HS-5 (cell line): ENCODE measurements around the gene ARID5B.
"Not testable (repeated sequence)": the region's sequence is repeated elsewhere in the genome, so short reads cannot be mapped to it uniquely, and the experiment has no call there.

Source experiments
- DNase-seq: peaks from one replicate; pipeline ENCODE4 v3.0.0-alpha.2; 2012; ENCODE audit warnings: low read depth

Gene ARID5B

DNA sequence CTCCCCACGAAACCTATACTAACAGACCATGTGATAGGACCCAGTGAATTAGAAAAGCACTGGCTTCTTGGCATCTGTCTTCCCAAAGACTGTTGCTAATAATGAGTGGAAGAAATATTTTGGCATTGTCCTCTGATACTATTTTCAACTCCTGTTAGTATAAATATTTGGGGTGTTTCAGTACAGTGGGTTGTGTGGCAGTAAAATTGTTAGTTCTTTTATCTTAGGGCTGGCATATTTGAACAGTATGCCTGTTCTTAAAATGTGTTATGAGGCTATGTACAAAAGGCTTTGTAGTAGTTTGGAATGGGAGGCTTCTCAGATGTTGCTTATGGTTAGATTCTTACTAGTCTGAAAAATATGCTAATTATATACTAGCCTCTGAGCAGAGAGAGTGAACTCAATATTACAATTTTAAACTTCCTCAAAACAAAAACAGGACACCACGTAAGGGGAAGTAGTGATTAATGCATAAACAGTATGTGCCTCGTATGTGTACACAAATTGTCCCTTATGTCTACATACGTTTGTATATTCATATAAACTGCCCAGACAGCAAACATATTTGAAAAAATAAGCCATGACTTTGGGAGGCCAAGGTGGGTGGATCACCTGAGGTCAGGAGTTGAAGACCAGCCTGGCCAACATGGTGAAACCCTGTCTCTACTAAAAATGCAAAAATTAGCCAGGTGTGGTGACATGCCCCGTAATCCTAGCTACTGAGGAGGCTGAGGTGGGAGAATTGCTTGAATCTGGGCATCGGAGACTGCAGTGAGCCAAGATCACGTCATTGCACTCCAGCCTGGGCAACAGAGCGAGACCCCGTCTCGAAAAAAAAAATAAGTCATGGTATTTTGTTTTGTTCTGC lies 115.4 kb downstream of the ARID5B start:
- no peak for DNase-seq

DNA sequence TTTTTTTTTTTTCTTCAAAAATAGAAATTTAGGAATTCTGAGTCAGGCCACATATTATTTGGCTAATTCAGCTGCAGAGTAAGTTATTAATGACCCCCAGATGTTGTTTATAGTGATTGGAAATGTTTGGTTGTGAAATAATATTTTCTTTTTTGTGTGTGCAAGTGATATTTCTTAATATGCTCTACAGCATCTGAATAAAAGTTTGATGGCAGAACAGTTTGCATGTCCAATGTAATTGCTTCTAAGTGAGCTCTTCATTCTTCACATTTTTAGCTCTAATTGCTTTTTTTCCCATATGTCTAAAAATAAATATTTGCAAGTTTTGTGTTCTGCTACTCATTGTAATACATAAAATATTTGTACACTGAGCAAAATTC lies 116.0 kb downstream of the ARID5B start:
- DNase-seq, result no peak

DNA sequence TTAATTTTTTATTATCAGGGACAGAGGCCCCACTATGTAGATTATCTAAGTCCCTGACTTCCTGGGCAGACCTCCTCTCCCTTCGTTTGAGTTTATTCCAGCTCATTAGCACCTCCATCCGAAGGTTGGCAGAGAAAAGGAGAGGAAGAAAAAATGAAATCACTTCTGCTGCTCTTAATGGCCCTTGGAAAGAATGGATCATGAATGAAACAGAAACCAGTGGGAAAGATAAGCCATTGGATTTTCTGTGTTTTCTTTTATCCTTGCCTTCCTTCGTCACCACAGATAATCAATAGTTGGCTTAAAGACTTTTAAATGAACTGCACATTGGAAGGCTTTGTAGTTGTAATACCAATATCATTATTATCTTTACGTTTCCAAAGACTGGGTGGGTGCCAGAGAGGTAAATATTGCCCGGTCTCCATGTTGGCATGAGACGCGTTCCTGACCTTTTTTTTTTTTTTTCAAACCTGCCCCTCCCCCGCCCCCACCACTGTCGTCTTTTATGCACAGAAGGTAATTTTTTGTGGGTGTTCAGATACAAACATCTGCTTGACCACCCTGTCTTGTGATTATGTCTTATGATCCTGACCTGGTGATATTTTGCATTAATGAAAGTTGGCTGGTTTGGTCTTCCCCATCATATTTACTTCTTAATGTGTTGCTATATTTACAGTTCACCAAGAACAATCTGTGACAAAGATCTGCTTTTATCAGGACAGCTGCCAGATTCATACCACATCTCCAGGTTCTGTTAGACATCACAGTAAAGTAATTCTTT lies 116.8 kb downstream of the ARID5B start:
- DNase-seq, result no peak

DNA sequence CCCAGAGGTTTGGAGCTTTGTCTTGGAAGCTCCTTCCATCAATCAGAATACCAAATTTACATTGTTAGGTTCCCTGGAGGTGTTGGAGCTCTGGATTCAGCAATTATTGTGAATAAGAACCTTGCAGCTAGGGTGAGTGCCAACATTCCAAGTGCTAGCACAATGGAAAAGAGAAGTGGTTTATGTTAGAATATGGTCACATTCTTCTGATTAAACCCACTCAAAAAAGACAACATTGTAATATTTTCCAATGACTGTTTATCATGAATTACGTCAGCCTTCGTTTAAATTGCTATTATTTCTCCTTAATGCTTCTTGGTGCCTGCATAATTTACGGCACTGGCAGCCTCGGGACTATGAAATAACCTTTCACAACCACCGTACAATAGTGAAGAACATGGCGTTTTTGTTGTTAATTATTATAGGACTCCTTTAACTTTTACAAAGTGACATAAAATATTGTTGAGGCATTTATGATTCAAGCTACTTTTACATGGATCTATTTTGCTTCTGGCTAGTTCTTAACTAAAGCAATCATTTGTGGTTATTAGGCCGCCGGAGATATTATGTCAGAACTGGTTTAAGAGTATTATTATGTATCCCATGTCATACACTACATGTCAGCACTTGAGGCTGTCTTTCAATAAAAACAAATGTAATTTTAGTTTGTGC lies 117.7 kb downstream of the ARID5B start:
- no peak for DNase-seq

DNA sequence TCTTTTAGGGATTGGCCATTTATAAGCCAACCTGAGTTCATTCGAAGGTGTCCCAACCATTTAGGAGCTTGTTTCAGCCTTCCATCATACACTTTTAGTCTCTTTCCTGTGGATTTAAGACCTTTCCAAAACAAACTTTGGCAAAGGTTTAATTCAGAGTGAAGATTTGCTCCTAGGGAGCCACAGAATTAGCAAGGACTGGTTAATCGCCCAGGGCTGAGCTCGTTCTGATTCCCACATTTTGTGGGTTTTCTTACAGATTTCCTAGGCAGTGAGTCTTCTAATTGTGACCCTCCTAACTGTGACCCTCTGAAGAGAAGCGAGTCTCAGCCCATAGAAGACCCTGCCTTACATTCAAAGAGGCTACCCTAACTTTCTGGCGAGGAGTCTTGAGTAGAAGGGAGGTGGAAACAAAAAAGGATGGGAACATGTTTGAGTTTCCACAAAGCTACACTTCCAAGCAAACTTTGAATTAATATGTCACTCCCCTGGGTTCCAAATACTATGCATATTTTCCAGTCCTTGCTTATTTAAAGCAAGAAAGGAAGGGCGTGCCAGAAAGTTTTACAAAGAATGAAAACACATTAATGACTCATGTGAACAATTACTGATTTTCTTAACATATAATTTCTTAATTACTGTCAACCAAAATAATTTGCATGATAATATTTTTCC lies 118.3 kb downstream of the ARID5B start:
- DNase-seq, result no peak

DNA sequence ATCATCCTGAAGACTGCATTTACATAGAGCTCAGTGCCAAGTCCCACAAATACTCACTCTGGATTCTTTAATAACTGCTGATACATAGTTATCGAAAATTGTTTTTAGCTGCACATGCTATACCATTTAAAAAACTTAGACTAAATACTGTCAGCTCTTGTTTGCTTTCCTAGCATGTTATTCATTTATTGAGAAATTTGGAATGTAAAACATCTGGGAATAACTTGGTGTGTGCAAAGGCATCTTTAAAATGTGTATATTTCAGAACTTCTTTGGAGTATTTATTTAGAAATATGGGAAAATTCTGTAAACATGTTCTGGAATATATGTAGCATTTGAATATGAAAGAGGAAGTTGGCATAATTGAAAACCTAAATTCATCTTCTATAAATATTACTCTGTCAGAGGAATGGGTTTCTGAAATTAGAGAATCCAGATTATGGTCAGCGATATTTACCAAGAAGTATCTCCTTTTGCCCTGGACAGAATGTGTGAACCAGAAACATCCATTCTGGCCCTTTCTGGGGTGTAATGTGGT lies 119.7 kb downstream of the ARID5B start:
- DNase-seq, result no peak

DNA sequence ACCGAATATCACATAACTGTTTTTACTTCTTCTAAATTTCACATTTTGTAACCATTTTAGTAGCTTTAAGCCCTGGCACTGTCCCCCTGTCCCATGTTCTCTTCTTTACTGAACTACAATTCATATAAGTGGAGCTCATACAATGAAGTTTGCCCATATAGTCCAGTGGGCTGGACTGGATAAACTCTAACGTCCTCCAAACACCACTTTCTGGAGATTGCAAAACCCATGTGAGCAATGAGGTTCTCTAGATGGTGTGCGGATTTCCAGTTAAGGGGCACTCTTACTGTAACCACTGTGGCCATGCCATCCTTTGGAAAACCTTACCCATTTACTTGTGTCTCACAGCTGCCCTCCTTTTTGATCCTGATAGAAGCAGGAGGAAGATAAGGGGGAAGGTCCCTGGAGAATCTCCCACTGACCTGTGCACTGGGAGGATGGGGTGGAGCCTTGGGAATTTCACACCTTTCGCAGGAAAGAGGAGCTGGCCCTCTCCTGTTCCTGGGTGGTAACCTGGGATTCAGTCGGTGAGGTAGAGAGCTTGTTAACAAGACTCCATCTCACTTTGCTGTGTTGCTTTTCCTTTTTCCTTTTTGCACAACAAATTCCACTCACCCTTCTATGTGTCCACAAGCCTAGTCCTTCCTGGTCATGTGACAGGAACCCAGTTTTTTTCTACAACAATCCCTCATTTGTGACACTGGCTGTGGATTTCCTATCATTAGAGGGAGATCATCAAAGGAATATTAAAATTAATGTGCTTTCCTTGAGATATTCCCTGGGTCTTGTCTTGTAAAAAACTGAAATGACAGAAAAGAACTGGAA lies 120.7 kb downstream of the ARID5B start:
- no peak for DNase-seq

DNA sequence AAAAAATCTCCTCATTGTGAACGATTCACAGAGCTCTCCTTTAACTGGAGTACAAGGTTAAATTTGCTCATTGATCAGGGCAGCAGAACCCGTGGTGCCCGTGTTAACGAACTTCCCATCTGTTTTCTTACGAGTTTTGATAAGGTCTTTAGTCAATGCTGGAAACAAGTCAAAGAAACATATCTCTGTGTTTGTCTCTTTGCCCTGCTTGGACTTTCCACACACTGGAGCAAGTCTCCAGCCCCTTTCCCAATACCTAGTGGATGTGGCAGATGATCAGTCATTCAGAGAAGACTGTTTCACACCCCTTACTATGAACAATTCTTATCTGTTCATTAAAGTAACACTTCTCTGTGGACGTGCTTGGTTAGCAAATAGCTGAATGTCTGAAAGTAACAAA lies 121.3 kb downstream of the ARID5B start:
- no peak for DNase-seq

DNA sequence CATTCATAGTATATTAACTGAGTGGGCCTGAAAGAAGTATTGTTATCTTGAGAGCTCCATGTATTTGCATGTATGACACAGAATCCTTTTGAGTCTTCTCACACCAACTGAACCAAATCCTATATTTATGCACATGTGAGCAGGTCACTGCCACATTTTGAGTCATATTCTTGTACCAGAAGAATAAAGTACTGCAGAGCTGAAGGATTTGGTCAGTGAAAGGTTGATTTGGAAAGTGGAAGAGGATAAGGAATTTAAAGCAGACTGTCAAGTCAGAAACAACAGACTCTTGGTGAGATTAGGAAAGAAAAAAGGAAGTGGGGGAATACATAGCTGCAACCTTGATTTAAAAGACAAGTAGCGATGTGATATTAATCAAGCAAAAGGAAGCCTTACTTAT lies 121.8 kb downstream of the ARID5B start:
- DNase-seq, result no peak

DNA sequence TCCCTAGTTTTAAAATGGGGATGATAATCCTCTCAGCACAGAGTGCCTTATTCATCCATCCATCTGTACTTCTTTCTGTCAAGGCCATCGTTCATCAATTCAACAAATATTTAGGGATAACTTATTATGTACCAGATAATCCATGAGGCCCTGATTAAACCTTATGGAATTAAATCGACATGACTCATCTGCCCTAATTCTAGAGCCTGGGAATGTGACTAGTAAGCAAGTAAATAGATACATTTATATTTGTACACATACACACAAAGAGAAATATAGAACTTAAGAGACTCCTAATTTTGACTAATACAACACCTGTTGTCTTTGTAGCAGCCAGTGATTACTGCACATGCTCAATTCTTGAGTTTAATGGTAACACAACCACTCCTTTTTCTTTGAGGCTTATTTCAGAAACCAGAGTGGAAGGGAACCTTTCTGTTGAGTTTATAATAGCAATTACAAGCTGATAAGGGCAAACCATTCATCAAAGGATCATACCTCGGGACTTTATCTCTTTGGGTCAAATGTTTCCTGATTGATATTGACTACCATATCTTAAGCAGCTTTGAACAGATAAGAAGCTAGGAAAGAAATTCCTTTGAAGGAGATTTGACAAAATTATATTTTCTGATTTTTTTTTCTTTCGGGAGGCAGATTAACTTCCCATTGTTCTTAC lies 122.7 kb downstream of the ARID5B start:
- DNase-seq, result no peak

DNA sequence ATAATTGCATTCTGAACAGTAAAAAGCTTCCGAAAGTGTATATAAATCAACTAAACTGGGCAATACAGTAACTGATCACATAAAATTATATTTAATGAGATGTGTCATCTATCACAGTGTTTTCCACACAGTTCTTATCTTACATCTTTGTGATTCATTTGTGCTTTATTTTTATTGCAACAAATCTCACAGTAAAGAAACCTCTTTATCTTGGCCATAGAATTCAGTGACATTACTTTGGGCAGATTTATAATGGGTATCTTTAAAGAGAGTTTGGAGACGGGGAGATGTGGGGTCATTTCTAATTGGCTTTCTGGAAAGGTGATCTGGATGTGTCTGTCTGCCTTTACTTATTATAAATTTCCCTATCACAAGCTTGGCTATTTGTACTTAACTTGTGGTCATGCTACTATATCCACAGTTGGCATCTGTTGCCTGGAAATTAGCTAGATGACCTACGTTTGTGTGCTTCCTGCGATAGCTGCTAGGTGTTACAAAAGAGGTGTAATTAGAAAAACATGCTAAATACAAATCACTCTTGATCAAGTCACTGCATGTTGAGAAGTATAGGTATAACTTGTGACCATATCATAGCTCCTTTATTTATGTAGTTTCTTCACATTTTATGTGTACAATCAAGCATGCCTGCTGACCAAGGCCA lies 123.8 kb downstream of the ARID5B start:
- DNase-seq, result no peak

DNA sequence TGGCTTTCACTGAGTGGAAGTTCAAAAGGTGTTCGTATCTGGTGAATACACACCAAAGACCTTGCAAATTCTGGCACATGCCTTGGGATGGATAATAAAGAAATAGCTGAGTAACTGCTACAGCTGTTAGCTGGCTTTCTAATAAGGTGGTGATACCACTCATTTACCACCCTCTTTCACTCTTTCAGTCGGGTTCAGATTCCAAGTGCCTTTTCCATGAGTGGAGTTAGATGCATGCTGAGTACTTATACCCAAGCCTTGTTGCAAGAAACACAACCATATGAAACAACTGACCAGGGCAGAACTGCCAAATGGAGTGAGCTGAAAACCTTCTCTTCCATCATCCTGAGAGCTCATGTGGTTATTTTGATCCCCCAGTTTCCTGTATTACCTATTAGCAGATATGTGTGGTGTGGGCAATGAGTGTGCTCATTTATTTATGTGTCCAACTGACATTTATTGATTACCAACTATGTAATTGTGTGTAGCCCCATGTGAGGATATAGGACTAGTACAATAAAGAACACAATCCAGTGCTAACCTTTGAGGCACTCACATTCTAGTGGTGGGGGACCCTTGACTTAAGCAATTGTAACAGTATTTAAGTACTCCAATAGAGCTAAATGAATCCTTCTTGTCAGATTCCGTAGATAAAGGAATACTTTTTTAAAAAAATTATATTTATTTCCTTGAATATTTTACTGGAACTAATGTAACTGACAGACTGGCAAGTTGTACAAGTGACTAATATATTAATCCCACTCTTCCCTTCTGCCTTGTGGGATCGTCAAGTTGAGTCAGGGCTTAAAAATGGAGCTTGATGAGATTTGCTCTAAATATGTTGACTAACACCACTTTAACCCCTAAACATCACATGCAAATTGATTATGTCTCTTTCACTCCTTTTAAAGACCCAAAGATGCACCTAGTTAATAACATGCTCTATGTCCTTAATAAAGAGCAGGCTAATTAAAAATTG lies 124.7 kb downstream of the ARID5B start:
- DNase-seq, result peak; percentile 53

DNA sequence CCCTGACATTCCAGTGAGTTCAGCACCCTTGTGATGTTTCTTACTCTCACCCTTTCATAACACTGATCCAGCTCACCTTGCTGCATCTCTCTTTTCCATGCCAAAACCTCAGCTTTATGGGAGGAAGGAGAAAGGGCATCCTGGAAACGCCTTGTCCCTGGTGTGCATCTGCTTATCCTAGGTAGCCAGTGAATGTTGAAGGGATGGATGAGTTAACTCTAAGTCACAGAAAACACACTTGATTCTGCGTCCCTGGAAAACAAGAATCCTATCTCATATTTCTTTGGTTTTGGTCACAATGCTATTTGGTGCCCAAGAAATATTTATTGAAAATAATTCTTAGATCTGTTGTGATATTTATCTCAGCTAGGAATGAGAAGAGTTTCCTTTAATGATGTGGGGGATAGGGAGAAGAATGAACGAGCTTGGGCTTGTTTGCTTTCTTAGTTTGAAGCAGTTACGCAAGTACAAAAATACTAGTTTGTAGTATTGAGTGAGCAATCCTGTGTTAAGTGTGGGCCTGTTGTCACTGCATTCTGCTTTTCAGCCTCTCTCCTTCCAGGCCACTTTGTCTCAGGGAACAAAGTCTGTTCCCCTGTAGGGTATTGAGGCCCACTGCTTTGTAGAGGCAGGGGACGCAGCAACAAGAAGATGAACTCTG lies 126.5 kb downstream of the ARID5B start:
- DNase-seq, result no peak

DNA sequence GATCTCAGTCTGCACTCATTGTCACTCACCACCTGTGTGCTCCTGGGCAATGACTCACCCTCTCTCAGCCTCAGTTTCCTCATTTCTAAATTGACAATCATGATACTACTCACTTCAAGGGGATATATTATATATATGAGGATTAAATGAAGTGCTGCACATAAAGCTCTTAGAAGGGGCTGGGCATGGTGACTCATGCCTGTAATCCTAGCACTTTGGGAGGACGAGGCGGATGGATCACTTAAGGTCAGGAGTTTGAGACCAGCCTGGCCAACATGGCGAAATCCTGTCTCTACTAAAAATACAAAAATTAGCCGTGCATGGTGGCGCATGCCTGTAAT lies 127.0 kb downstream of the ARID5B start:
- not testable (repeated sequence) for DNase-seq

DNA sequence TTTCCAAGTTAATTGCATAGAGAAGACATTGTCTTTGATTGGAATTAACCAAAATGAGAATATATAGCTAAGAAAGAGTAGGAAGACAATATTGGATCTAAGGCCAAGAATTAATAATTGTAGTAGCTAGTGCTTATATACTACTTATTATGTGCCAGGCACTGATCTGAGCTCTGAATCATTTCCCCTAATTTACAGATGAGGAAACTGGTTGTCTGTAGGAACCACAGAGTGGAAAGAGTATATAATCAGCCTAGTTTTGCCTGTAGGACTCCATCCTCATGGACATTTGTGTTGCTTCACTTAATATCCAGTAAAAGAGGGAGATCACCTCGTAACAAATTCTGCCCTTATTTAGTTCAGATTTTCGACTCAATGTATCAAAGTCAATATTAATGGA lies 127.9 kb downstream of the ARID5B start:
- no peak for DNase-seq

DNA sequence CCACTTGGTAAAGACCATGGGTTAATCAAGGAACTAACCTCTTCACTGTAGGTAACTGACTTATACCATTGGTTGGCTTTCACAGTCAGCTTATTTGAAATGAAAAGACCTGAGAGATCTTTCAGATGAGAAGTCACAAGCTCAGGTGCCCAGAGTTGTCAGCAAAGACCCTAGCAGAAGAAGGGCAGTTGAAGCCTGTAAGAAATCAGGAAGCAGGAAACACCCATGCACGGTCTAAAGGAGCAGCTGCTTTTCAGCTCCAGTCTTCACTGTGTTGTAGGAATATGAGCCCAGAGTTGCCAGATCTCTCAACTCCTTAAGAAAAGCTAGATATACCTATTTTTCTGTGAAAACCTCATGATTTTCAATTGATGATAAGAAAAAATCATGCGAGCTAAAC lies 130.0 kb downstream of the ARID5B start:
- no peak for DNase-seq

DNA sequence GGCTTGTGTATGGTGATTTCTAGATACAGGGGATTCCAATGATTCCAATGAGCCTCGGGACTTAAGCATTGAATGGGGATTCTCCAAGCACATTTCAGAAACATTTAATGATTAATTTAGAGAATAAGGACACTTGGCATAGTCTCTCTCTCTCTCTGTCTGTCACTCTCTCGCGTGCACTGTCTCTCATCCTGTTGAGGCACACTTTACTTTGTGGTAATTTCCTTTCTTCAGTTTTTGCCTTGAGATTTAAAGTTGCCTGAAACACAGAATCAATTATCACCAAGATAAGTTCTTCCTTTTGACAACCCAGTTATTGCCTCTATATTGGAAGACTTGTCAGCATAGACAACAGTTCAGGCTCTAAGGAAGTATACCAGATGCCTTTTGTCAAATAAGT lies 131.6 kb downstream of the ARID5B start:
- DNase-seq, result no peak

DNA sequence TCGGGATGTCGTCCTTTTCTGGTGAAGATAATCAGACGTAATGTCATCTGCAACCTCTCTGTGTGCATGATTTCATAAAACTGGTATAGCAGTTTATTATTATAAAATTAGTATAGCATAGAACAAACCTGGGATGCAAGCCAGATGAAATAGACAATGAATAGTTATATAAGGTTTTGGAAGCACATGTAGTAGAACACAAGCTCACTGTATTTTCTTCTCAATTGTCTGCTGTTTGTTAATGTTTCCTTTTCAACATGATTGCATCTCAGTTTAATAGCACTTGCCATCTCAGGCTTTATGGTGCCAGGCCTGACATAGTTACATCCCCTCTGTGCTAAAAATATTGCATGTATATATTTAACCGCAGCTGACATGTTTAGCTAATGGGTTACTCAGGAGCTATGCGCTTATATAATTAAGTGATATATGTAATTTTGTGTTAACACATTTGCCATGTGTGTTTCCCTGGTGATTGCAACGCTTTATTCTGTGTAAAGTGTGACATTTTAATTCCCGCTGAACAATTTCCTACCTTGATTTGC lies 132.7 kb downstream of the ARID5B start:
- no peak for DNase-seq
